ENCODE data around the gene VWA1.

Gene VWA1, protein sequence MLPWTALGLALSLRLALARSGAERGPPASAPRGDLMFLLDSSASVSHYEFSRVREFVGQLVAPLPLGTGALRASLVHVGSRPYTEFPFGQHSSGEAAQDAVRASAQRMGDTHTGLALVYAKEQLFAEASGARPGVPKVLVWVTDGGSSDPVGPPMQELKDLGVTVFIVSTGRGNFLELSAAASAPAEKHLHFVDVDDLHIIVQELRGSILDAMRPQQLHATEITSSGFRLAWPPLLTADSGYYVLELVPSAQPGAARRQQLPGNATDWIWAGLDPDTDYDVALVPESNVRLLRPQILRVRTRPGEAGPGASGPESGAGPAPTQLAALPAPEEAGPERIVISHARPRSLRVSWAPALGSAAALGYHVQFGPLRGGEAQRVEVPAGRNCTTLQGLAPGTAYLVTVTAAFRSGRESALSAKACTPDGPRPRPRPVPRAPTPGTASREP

GRCh38 chr1:1435106-1435903 is at the start of gene VWA1:
TSS of gene VWA1 (plus strand) at chr1:1435690. CDS start at chr1:1435749, 59 bp downstream.
- no peak for DNase-seq (ENCODE audit: low read depth, low spot score)

DNA sequence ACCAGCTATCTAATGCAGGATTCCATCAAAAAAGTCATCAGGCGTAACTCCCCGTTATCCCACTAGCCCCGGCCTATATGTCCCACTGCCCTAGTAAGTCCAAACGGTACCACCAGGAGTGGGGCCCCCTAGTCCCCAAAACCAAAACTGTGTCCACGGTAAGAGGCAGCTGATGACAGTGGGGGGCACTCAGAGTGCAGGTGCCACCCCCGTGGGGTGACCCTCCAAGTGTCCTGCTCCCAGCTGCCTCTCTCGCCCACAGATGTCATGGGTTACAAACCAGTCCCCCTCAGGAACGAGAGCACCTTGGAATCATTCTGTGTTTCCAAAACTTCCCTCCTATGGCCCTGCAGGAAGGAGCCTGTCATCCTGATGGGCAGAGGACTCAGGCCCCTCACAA is 49.6 kb upstream of the VWA1 start:
- no peak for DNase-seq (ENCODE audit: low read depth, low spot score)

- DNase-seq (ENCODE audit: low read depth, low spot score) = no peak
These were observed 48.1 kb upstream of the VWA1 start for GRCh38 chr1:1387098-1388077.

DNA sequence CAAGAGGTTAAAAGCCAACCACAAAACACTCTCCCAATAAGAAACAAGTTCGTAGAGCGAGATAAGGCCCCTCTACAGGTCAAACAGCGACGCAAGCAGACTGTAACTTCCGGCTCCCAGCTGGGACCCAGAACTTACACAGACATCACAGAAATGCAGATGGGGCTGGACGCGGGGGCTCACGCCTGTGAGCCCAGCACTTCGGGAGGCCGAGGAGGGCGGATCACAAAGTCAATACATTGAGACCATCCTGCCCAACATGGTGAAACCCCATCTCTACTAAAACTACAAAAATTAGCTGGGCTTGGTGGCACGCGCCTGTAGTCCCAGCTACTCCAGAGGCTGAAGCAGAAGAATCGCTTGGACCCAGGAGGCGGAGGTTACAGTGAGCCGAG is 47.4 kb upstream of the VWA1 start:
- no peak for DNase-seq (ENCODE audit: low read depth, low spot score)

GRCh38 chr1:1390675-1391074 is 44.8 kb upstream of the VWA1 start:
- DNase-seq (ENCODE audit: low read depth, low spot score) = no peak

DNA sequence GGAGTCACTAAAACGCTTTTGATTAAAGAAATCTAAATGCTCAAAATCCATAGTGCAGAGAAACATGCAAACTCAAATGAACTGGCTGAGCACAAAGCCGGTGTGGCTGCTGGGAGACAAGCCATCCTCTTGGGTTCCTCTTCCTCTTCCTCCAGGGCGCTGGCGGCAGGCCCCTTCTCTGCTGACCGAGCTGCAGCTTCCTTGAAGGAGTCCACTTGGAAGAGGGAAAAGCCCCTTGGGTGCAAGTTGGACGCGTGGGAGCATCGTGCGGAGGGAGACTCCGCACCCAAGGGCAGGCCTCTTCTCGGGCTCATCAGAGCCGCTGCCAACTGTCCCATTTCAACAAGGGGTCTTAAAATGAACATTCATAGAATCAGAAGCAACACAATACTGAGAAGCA is 44.3 kb upstream of the VWA1 start:
- DNase-seq (ENCODE audit: low read depth, low spot score) = no peak

DNA sequence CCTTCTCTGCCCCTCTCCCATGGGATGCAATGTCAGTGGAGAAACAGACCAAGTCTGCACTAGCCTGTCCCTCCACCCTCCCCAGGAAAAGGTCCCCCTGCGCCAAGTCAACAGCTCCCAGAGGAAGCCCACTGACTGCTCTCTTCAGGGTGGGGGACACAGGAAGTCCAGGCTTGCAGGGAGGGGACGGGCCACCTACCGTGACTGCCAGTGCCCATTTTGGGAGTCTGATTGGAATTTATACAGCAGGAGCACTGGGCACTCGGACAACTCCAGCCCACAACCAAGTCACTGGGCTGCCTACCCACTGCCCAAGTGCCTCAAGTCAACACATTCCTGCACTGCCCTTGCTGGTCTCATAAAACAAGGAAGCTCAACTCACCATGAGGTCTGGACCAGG is 42.5 kb upstream of the VWA1 start:
- DNase-seq (ENCODE audit: low read depth, low spot score) = no peak

DNA sequence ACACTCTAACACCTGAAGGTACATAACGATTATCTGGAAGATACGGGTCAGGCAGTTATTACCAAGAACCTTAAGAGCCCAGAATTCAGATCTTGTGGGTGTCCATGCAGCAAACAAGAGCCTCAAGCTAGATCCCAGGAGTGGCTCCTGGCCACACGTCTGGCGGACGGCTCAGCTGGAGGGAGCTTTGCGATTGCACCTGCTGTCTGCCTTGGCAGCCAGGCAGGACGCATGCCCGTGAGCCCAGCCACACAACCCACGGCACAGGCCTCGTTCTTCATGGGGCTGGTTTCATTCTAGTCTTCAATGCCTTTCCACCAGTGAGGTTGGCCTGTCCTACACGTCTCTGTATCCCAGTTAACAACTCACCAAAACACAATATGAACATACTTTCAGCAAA is 42.1 kb upstream of the VWA1 start:
- DNase-seq (ENCODE audit: low read depth, low spot score) = no peak

DNA sequence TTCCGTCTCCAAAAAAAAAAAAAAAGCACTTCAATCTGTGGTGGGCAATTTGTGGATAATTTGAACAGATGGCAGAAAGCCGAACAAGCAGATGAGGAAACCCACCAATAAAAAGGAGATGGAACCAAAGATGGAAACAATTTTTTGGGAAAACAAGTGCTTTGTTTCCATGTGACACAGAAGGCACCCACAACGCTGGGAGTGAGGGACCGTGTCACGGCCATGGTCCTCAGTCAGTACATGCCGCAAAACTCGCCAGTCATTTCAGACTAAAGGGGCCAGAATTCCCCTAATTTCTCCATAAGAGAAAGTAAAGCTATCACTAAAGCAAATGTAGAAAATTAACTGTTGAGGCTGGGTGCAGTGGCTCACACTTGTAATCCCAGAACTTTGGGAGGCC is 41.4 kb upstream of the VWA1 start:
- DNase-seq (ENCODE audit: low read depth, low spot score) = no peak

DNA sequence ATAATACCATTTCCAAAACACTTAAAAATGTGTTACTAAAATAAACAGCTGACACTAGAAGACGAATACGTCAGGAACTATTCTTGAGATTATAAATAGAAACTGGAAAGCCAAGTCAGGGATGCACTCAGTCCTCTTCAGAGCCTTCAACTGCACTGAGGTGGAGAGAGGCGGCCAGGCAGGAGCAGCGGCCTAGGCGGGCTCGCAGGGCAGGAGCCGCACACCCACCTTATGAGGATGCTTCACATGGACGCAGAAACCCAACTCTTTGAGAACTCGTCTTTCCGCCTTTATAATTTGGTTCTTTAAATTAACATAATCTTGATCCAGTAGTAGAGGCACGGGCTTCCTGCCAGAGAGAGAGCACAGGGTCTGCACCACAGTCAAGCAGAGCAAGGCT is 40.3 kb upstream of the VWA1 start:
- DNase-seq (ENCODE audit: low read depth, low spot score) = no peak

GRCh38 chr1:1397839-1398523 is 37.5 kb upstream of the VWA1 start:
- DNase-seq (ENCODE audit: low read depth, low spot score) = no peak

GRCh38 chr1:1398677-1399186 is 36.8 kb upstream of the VWA1 start:
- no peak for DNase-seq (ENCODE audit: low read depth, low spot score)

GRCh38 chr1:1399187-1399871 is 36.2 kb upstream of the VWA1 start, which contains the start of gene CCNL2:
TSS of gene CCNL2 (minus strand) at chr1:1399335. CDS start at chr1:1399306, 29 bp downstream.
- peak; percentile 82 for DNase-seq (ENCODE audit: low read depth, low spot score)

- DNase-seq (ENCODE audit: low read depth, low spot score) = no peak
These were observed 35.5 kb upstream of the VWA1 start for GRCh38 chr1:1399872-1400575.

DNA sequence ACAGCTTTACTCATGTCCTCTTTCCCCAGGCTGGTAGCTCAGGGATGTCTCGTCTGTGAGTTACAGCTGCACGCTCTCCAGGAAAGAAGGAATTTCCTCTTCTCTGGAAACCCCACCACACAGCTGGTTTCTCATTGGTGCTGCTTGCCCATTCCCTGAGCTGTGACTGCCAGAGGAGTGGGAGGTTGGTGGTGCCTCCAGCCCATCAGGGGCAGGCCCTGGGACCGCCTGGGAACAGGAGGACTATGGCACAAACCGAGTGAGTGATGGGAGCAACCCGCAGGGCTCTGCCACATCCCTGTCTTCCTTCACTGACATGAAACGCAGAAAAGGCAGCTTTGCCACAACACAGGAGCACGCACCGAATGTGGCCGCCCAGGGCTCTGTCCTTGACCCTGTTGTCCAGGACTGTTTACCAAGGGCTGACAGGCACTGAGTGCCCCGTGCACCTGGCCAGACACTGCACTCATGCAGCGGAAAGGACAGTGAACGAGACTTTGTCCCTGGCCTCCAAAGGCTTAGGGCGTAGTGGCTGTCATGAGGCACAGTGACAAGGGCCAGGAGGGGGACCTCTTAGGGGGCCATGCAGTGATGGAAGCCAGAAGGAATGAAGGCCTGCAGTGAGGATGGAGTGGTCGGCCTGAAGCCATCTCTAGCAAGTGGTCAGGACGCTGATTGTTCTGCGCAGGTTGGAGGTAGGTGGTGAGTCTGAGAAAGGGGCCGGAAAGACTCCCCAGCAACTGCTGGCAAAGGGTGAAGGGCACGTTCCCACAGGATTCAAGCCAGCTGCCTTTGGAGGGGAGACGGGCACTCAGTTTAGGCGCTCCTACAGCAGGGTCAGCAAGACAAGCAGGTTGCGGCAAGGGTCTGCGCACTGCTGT is 34.7 kb upstream of the VWA1 start:
- DNase-seq (ENCODE audit: low read depth, low spot score) = no peak

- no peak for DNase-seq (ENCODE audit: low read depth, low spot score)
These were observed 34.0 kb upstream of the VWA1 start for GRCh38 chr1:1401457-1402010.

DNA sequence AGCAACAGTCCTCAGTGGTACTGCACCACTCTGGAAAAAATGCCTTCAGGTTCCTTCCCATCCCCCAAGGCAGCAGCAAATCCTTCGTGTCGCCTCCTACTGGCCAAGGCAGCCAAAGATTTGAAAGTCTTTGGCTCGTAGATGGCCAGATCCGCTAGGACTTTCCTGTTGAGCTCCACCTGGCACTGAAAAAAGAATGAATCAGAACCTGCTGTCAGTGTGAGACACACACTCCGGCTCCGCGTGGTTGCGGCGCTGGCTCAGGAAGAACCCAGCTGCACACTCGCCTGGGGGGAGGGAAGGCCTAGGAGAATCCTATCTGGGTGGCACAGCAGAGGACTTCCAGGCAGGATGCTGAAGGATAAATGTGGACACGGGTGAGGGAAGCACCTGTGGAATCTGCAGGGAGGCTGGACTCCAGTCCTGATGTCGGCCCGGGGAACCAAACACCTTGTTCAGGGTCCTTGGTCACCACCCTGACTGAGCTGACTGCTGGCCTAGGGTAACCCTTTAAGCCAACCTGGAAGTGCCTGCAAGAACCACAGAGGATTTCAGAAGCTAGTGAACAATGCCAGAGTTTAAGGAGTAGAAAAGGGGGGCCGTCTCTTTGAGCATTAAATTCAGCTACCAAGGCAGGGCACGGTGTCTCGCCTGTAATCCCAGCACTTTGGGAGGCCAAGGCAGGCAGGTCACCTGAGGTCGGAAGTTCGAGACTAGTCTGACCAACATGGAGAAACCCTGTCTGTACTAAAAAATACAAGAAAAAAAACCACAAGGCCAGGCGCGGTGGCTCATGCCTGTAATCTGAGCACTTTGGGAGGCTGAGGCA is 33.2 kb upstream of the VWA1 start:
- DNase-seq (ENCODE audit: low read depth, low spot score) = no peak

Measured in iPS DF 19.7 (cell line).